ENCODE measurements around the gene IAH1. TPM values are rescaled to one million over a fixed set of nuclear protein-coding genes. Genes with fewer than 3 reads are reported as not detected.
A peak's percentile ranks its signal among the peaks of the same experiment; 100 is the strongest.

The IAH1 gene
- total and polyA plus RNA-seq, 2 of the 4 experiments (the other 2 are of a cell fraction) = 84.5 to 89.8 TPM

DNA sequence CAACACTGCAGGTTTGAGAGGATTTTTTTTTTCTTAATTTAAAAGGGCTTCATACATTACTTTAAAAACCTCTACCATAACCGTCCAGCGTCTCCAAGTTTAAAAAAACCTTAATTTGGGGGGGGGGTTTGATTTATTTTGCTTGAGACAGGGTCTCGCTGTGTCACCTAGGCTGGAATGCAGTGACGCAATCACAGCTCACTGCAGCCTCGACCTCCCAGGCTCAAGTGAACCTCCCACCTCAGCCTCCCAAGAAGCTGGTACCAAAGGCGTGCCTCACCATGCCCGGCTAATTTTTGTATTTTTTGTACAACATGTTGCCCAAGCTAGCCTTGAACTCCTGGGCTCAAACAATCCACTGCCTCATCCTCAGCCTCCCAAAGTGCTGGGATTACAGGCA is 44.4 kb downstream of the IAH1 start:
- dilution Hi-C loops (cut with HindIII; ENCODE audit: low sequenced_read_pairs, unreplicated experiment) (no loop called here), in situ Hi-C loops (cut with MboI; ENCODE audit: low sequenced_read_pairs) (no loop called here), intact Hi-C loops (cut with micrococcal nuclease) (no loop called here)
- Histone ChIP-seq H2BK5ac (ENCODE audit: low read depth, low read length, poor library complexity, severe bottlenecking) (no peak overlapping the region), H3K4me3 (ENCODE audit: insufficient read depth, low read depth, low read length) (no peak overlapping the region), H3K9me1 (ENCODE audit: insufficient read depth, low read length) (peaks cover 7% of the 10 kb centered on the region), H4K20me1 (ENCODE audit: insufficient read depth, low read length) (peaks cover 3% of the 10 kb centered on the region; the same call in 1 of the 2 replicates), H4K8ac (ENCODE audit: low read depth in 2 of 2, low read length in 2 of 2) (no peak overlapping the region), H2AFZ (replicated peaks; ENCODE audit: low read length, poor library complexity) (no peak overlapping the region), H3K27me3 (ENCODE audit: control insufficient read depth, insufficient read depth, low read length) (no peaks in the 10 kb centered on the region), H3K14ac (replicated peaks; ENCODE audit: low read depth, low read length) (no peak overlapping the region), H2BK15ac (ENCODE audit: low read depth, low read length) (no peak overlapping the region), H2BK120ac (ENCODE audit: low read depth, low read length) (no peak overlapping the region), H3K4me1 (ENCODE audit: control insufficient read depth, insufficient read depth, low read length) (peaks cover 2% of the 10 kb centered on the region; the same call in 1 of the 2 replicates), H3K18ac (ENCODE audit: low read depth, low read length) (no peak overlapping the region), H2BK20ac (ENCODE audit: low read depth, low read length) (no peak overlapping the region), H3K9ac (ENCODE audit: low read depth, low read length) (no peak overlapping the region), H3K27ac (ENCODE audit: insufficient read depth, low read length) (no peak overlapping the region), H3K56ac (ENCODE audit: extremely low read depth, insufficient read depth, low read length) (no peak overlapping the region), H4K91ac (ENCODE audit: insufficient read depth, low read depth, low read length) (no peak overlapping the region), H2AK9ac (replicated peaks; ENCODE audit: low read depth, low read length, poor library complexity) (no peak overlapping the region), H3K36me3 (ENCODE audit: control insufficient read depth, insufficient read depth, low read length) (peaks cover 31% of the 10 kb centered on the region), H2AK5ac (ENCODE audit: low read depth, low read length) (no peak overlapping the region), H3K9me3 (ENCODE audit: control insufficient read depth, insufficient read depth, low read length) (no peaks in the 10 kb centered on the region), H3K79me1 (ENCODE audit: low read depth in 1 of 2, low read length in 2 of 2) (peaks cover 17 to 19% of the 10 kb centered on the region in 2 experiments; a peak in 3 of 4 replicates), H4K5ac (ENCODE audit: low read depth, low read length) (no peak overlapping the region), H3K4me2 (ENCODE audit: low read depth, low read length) (no peak overlapping the region), H3K4ac (ENCODE audit: low read depth, low read length) (no peak overlapping the region), H3K23ac (ENCODE audit: low read depth, low read length) (no peak overlapping the region)
- POLR2A ChIA-PET (ENCODE audit: unreplicated experiment) = no interaction called here
- ATAC-seq (ENCODE audit: low read depth) (no peak), DNase-seq (no peak)
- WGBS, 2 experiments (ENCODE audit: extremely low coverage in 2 of 2, insufficient read length in 1 of 2) = 100% methylated on average over 1 of the region's 7 CpGs; no CpG with 5 or more reads in 1 of the 2 experiments
- CTCF ChIA-PET = no interaction called here
- peak; percentile 56 for TF ChIP-seq CEBPB (IDR thresholded peaks at IDR 0.05; ENCODE audit: low read depth, low read length)
- no peak for TF ChIP-seq SMC3 (IDR thresholded peaks at IDR 0.05; ENCODE audit: low read depth, low read length)
- no TSS peak for BruUV-seq (replicated peaks)

Data from IMR-90 (cell line).